ENCODE measurements around the gene CUBN. TPM values are rescaled to one million over a fixed set of nuclear protein-coding genes. Genes with fewer than 3 reads are reported as not detected.

CUBN gene
- total RNA-seq, 2 donors from 2014 or later: 1.1 to 2.3 TPM

DNA sequence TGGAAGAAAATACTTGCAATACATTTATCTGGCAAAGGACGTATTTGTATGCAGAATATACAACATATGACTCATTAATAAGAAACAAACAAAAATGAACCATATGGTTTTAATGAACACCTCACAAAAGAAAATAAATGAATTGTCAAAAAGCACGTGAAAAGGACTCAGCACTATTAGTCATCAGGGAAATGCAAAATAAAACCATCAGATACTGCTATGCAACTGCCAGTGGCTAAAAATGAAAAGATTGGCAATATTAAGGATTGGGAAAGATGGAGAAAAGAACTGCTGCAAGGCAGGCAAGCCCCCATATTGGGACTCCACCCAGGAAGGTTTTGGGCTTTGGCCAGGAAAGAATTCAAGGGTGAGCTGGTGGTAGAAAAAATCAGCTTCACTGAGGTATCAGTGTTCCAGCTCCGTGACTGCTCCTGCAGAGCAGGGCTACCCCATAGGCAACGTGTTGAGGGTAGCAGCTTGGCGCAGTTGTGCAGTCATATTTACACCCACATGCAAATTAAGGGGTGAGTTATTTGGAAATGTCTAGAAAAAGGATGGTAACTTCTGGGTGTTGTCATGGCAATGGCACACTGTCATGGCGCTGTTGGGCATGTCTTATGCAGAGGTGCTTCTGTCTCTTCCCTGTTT, 72.7 kb downstream of the CUBN start:
- no peak for DNase-seq (ENCODE audit: low spot score)
- intact Hi-C loops (cut with DNase I): no loop called here

DNA sequence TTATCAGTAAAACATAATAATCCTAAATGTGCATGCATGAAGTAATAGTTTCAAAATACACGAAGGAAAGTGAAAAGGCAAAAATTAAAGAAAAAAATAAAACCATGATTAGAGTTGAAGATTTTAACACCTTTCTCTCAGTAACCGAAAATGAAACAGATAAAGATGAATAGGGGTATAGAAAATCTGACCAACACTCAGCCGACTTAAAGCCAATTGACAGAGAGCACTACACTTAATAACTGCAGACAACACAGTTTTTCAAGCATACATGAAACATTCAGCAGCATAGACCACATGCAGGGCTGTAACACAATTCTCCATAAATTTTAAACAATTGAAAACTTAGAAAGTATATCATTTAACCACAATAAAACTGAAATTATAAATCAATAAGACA, 76.1 kb downstream of the CUBN start:
- DNase-seq (ENCODE audit: low spot score): no peak
- intact Hi-C loops (cut with DNase I): no loop called here

DNA sequence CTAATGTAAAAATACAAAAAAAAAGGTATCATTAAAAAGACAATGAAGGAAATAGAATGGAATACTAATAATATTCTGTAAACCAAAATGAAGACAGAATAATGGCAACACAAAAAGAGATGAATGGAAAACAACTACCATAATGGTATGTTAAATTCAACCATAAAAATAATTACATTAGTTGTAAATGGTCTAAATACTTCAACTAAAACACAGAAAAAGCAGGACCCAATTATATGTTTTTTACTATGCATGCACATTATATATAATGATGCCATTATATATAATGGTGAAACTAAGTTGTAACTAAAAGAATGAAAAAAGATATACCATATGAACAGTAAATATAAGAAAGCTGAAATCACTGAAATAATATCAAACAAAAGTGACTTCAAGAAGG, 76.5 kb downstream of the CUBN start:
- intact Hi-C loops (cut with DNase I): no loop called here
- no peak for DNase-seq (ENCODE audit: low spot score)

DNA sequence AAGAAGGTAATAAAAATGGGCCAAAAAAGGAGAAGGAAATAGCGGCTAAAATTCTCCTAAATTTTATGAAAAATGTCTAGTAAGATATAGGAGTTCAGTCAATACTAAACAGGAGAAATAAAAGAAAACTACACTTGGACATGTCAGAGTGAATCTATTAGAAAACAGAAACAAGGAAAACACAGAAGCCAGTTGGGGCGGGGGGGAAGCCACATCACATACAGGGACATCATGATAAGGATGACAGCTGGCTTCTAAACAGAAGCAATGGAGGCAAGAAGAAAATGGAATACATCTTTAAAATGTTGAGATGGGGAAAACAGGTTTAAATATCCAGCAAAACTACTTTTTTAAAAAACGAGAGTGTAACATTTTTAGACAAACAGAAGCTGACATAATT, 77.8 kb downstream of the CUBN start:
- DNase-seq (ENCODE audit: low spot score): no peak
- intact Hi-C loops (cut with DNase I): no loop called here

DNA sequence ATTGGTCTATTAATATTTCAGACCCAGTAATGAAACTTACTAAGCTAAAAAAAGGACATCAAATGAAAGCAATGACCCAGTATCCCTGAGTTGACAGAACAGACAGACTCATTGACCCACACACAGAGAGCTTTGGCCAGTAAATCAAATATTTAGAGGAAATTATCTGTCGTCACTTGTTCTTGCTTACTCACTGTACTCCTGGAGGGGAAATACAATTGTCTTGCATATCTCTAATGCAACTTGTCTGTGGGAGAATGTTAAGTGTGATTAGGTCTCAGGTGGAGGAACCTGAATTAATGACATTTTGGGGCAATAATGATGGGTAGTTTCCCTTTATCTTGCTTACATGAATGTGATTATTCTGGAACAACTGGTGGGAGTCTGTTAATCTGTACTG, 80.4 kb downstream of the CUBN start:
- DNase-seq (ENCODE audit: low spot score): no peak
- intact Hi-C loops (cut with DNase I): no loop called here

DNA sequence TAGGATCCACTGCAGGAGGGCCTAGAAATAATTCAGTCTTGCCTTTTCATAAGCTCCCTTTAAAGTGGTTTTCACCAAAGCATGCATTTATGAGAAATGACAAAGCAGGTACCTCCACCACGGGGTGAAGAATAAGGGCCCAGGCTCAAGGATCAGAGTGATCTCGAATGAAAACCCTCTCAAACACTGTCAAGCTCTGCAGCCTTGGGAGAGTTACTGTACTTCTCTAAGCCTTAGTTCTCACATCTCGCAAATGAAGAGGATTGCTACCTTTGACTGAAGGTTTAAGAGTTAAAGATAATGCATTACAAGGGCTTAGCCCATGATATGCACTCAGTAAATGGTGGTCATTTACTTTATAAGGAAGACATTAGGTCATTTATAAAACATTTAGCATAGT, 81.7 kb downstream of the CUBN start:
- intact Hi-C loops (cut with DNase I): no loop called here
- DNase-seq (ENCODE audit: low spot score): no peak

DNA sequence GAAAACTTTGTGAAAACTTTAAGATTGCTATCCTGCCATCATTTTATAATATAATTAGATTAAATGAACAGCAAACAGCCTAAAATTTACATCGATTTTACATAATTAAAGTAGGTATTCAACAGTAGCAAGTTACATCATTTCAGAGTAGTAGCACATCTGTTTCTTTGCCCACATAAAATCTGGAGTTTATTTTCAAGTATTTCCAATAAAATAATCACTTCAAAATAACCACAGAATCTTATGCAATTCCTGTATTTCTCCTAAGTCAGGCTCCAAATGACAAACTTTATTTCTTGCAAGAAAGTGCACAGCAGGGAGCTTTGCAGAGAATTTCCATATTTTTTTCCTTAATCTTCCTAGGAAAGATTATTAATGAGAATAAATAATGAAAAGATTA, 82.6 kb downstream of the CUBN start:
- no peak for DNase-seq (ENCODE audit: low spot score)
- intact Hi-C loops (cut with DNase I): no loop called here

DNA sequence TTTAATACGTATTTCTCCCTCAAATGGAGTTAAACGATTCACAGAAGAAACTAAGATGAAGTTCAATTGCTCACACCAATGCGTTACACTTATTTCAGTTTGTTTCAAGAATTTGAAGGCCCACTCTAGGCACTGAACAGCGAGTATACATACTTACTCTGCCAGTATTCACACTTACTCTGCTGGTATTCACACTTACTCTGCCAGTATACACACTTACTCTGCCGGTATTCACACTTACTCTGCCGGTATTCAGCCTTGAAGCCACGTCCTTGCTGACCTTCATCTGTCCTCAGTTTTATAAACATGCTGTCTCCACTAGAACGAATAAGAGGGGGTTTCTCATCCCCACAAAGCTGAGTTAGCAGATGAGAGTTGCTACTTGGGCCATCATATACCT, 86.0 kb downstream of the CUBN start:
- intact Hi-C loops (cut with DNase I): no loop called here
- DNase-seq (ENCODE audit: low spot score): no peak

DNA sequence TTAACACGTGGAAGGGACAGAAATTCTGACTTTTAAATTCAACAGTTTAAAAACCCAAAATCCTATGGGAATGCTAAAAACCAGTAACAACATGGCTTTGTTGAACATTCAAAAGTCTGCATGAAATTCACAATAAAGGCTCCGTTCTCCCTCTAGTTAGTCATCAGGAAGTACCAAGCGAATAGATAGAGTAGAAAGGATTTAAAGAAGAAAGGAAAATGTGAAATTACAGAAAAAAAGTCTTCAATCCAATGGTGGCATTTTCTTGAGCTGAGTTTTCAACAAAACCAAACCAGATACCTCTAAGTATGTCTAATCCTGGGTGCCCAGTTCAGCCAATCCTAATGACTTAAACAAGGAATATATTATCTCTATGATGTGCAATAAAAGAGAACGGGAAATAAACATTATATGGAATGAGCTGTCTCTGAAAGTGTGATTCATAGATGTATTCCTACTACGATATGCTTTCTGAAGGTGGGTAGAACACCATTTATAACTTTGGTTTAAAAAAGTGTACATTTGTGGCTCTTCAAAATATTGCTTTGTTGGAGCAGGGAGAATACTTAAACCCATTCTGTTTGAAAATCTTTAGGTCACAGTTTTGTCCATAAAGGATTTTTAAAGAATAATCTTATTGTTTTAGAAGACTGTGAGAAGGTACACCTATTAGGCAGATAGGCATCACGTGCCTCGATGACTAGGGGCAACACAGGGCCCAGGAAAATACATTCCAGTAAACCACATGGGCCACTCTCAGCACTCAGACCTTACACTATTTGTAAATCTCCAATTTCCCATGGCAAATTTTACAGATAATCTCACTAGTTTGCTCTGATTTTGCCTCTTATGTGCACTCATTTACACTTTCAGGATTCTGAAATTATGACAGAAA, 87.7 kb downstream of the CUBN start:
- intact Hi-C loops (cut with DNase I): no loop called here
- no peak for DNase-seq (ENCODE audit: low spot score)

DNA sequence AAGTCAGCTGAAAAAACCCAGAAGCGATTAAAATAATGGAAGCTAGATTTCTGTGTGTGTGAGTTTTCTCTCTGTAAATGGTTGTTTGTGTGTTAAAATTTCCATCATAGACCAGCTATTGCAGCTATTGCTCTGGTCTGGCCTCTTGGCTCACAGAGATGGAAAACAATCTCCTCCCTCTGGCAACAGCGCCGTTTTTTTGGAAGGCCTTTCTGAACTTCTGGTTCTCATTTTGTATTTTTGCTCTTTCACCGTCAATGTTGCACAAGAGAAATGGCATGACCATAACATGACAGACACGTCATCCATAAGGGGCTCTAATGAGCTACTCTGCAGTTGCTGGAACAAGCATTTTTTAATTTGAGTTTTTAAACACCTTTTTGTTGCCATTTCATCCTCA, 91.0 kb downstream of the CUBN start:
- DNase-seq (ENCODE audit: low spot score): no peak
- intact Hi-C loops (cut with DNase I): no loop called here

DNA sequence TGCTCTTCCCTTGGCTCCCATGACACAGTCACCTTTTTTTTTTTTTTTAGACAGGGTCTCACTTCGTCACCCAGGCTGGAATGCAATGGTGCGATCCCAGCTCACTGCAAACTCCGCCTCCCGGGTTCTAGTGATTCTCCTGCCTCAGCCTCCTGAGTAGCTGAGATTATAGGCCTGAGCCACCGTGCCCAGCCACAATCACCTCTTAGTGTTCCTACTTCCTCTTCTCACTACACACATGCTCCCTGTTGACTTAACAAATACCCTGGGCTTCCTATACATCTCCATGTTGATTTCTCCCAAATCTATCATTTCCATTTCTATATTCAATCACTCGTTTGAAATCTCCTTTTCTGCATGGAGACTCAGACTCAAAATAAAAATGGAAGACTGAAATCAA, 91.7 kb downstream of the CUBN start:
- DNase-seq (ENCODE audit: low spot score): no peak
- intact Hi-C loops (cut with DNase I): no loop called here

DNA sequence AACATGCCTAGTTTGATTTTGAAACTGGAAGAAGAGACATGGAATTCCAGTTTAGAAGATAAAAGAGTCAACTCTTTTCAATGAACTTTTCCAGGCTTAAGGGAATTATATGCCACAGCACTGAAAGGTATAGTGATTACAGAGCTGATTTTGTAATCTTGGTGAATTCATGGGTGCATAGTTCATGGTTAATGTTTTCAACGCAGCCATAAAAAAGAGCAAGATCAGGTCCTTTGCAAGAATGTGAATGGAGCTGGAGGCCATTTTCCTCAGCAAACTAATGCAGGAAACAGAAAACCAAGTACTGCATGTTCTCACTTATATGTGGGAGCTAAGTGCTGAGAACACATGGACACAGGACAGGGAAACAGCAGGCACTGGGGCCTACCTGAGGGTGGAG, 94.2 kb downstream of the CUBN start:
- intact Hi-C loops (cut with DNase I): no loop called here
- DNase-seq (ENCODE audit: low spot score): no peak

DNA sequence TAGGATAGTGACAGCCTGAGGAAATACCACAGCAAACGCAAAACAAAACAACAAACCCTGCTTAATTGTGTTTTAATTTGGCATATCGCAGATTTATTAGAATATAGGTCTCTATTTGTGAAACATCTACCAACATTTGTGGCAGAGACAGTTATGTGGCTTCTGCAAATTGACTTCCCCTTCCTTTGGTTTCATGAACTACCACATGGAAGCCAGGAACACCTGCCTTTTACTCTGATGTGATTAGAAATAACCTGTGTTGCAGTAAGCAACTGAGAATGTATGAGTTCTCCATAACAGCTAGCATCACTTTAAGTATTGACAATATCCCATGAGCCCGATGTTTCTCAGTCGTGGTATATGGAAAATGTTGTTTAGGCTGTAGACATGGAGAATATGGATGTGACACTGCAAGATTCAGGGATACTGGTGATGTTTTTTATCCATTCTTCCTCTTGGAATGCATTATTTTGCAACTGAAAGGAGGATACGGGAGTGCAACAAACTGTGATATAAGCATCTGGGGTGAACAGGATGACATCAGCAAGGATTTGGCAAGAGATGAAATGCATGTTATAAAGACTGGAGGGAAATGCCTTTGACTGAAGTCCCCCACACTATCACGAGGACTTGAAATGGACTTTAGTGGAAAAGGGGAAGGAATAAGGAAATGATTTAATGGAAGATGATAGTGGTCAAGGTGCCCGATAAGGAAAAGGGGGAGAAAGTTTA, 95.9 kb downstream of the CUBN start:
- intact Hi-C loops (cut with DNase I): no loop called here
- DNase-seq (ENCODE audit: low spot score): no peak

DNA sequence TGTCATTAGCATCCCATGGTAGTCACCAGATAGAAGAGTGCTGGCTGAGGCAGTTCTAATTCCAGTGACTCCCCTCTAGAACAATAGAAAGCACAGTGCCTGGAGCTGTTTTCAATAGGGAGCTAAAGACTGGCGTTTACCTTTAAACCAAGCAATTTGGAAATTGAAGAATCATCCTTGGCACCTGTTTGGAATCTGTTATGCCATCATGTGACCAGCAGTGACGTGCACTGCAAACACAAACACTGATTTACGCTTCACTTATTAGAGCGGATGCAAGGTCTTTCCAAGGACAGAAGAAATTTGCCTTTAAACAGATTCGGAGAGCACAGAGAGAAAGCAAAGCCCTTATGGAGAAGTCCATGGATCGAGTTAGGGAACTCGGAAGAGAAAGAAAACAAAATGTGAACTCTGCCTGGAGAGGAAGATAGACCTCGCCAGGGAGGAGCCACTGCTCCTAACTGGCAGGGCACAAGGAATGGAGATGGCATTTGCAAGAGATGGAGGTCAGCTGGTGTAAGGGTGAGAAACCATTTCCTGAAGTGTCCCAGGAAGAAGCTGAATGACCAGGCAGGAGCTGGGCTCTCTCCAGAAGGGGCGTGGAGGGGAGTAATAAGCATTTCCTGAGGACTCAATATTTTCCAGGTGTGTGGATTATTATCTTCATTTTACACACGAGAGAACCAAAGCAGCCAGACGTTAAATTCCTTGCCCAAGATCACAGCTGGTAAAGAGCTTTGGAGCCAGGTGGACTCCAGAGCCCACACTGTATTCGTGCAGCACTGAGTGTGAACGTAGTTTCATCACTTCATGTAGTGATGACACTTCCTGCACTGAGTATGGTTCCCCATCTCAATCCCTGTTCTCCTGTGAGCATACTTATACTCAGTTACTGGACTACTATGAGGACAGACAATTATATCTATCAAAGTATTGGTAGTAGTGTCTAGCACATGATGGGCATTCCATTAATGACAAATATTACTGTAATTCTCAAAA, 97.7 kb downstream of the CUBN start:
- intact Hi-C loops (cut with DNase I): no loop called here
- DNase-seq (ENCODE audit: low spot score): no peak

DNA sequence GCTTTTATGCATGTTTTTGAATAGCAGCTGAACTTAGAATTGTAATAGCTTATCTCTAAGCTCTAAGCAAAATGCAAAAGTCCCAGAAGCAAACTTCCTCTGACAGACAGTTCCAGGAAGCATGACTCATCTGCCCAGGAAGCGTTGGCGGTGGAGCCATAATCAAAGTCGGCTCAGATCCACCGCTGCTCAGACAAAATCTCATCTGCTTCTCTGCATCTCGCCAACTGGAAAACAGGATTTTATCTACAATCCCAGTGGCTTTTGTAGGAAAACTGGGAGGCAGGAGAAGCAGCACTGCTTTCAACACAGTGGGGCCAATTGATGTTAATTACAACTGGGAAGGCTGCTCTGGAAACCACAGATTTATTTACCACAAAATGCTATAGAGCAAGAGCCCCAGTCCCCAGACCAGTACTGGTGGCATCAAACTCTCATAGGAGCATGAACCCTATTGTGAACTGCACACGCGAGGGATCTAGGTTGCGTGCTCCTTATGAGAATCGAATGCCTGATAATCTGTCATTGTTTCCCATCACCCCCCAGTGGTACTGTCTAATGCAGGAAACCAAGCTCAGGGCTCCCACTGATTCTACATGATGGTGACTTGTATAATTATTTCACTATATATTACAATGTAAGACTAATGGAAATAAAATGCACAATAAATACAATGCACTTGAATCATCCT, 99.9 kb downstream of the CUBN start:
- DNase-seq (ENCODE audit: low spot score): peak; percentile 88
- intact Hi-C loops (cut with DNase I): no loop called here

DNA sequence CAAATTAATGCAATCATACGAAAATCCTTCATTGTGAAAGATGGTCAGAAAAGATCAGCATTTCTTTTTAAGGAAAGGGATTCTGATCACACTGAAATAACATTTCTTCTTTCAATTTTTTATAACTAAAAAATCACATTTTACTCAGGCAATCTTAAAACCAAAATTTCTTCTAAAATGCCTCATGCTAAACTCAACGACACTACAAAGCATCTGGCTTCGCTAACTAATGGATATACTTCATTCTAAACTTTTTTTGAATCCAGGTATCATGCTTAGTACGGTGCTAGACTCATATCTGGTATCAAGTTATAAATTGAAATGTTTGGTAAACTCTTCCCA, 100.4 kb downstream of the CUBN start:
- intact Hi-C loops (cut with DNase I): no loop called here
- no peak for DNase-seq (ENCODE audit: low spot score)

DNA sequence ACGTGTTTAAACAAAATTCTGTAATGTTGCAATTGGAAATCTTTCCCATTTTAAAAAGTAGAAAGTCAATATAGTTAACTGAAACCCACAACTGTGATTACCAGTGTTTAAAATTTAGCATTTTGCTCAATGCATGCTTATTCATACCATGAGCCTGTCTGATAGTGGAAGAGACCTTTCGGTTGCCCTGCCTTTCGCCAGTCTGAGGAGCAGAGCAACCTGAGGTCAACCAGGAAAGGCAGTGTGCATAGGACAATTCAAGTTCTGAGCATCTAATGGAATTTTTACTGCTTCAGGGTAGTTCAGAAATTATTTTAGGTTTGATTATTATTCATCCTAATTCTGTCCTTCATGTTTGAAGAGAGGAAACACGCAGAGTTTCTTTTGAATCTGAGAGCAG, 100.8 kb downstream of the CUBN start:
- intact Hi-C loops (cut with DNase I): no loop called here
- DNase-seq (ENCODE audit: low spot score): no peak

DNA sequence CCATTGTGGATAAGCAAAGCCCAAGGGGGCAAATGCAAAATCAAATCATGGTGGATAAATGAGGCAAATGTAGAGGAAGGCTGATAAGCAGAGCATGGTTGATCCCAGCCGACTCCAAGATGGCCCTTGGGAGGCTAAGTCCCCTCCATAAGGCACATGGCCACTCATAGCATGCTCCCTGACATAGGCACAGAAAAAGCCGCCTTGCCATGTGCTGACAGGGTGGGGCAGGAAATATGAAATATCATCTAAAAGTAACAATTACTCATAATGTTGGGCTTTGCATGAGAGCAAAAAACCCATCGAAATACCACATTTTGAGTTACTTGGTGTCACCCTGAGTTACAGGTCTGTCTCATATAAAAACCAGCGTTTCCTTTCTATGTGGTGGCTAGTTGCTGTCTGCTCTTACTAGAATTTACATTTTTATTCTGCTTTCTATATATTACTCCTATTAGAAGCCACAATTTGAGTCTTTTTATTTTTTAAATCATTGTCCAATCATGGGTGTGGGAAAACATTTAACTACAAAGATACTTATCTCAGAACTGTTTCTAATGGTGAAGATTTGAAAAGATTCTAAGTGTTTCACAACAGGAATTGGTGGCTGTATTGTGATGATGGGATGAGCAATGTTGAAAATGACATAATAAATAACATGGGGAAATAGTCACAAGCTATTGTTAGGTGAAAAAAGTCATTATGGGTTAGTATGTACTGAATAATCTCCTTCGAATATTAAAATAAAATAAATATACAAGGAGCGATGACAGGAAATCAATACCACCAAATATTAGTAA, 102.7 kb downstream of the CUBN start:
- DNase-seq (ENCODE audit: low spot score): no peak
- intact Hi-C loops (cut with DNase I): no loop called here
